Stimulated activated naive CD8-positive, alpha-beta T cell treated with anti-CD3 and anti-CD28 coated beads, Interleukin-15, Interleukin-2, amounts not matched to agents 100 U/mL and 50 U/mL, for 24 hours (primary cell): ENCODE data around the gene RFX2.
"Not testable (repeated sequence)": the region's sequence is repeated elsewhere in the genome, so short reads cannot be mapped to it uniquely, and the experiment has no call there.

Experiments
- ATAC-seq: fragments of 150-1000 bp; cut with Tn5 transposase; one replicate; pipeline ENCODE4 v1.10.0; 2021
- DNase-seq: peaks from one replicate; pipeline ENCODE4 v3.0.0; 2021

Gene RFX2

GRCh38 chr19:5971714-5972354 lies 138.5 kb downstream of the RFX2 start:
- no peak for DNase-seq
- no peak for ATAC-seq

GRCh38 chr19:5969476-5969875 lies 140.8 kb downstream of the RFX2 start:
- no peak for ATAC-seq

GRCh38 chr19:5968431-5969373 lies 141.6 kb downstream of the RFX2 start:
- DNase-seq (no peak), ATAC-seq (no peak)

More at GRCh38 chr19:5969476-5969875, 140.8 kb downstream of the RFX2 start:
- no peak for DNase-seq

GRCh38 chr19:5967994-5968430 lies 142.3 kb downstream of the RFX2 start:
- ATAC-seq (peak; percentile 79), DNase-seq (peak; percentile 71)

- no peak for DNase-seq
- ATAC-seq = no peak
Observed at GRCh38 chr19:5967571-5967970, 142.7 kb downstream of the RFX2 start.

GRCh38 chr19:5966941-5967340 lies 143.4 kb downstream of the RFX2 start:
- ATAC-seq = no peak
- no peak for DNase-seq

- ATAC-seq = no peak
- no peak for DNase-seq
Observed at GRCh38 chr19:5966215-5966614, 144.1 kb downstream of the RFX2 start.

- DNase-seq (no peak), ATAC-seq (no peak)
Observed at GRCh38 chr19:5964816-5965565, 145.3 kb downstream of the RFX2 start.

- DNase-seq = no peak
- no peak for ATAC-seq
Observed at GRCh38 chr19:5963855-5964254, 146.4 kb downstream of the RFX2 start.

GRCh38 chr19:5963259-5963658 lies 147.0 kb downstream of the RFX2 start:
- ATAC-seq, DNase-seq: not testable (repeated sequence)

- DNase-seq (peak; percentile 44), ATAC-seq (peak; percentile 79)
Observed at GRCh38 chr19:5961969-5962945, 148.0 kb downstream of the RFX2 start.

GRCh38 chr19:5961641-5961968 lies 148.7 kb downstream of the RFX2 start:
- ATAC-seq = peak; percentile 8
- not testable (repeated sequence) for DNase-seq

- ATAC-seq = no peak
- no peak for DNase-seq
Observed at GRCh38 chr19:5960005-5961001, 150.0 kb downstream of the RFX2 start.

GRCh38 chr19:5959260-5960004 lies 150.9 kb downstream of the RFX2 start:
- no peak for ATAC-seq
- no peak for DNase-seq

GRCh38 chr19:5958851-5959122 lies 151.5 kb downstream of the RFX2 start:
- no peak for ATAC-seq
- no peak for DNase-seq

- ATAC-seq = no peak
- DNase-seq = no peak
Observed at GRCh38 chr19:5958074-5958850, 152.0 kb downstream of the RFX2 start.

- DNase-seq = no peak
- no peak for ATAC-seq
Observed at GRCh38 chr19:5957170-5957569, 153.1 kb downstream of the RFX2 start.

- ATAC-seq (no peak), DNase-seq (no peak)
Observed at GRCh38 chr19:5956728-5957127, 153.6 kb downstream of the RFX2 start.

GRCh38 chr19:5956323-5956722 lies 154.0 kb downstream of the RFX2 start:
- DNase-seq = no peak
- ATAC-seq = no peak
